Activated T-helper 17 cell treated with anti-CD3 and anti-CD28 coated beads, Interleukin-2, amount 50 U/mL, for 72 hours (primary cell): ENCODE measurements around the gene PCMTD2. TPM values are rescaled to one million over a fixed set of nuclear protein-coding genes. Genes with fewer than 3 reads are reported as not detected.
"Not testable (repeated sequence)": the region's sequence is repeated elsewhere in the genome, so short reads cannot be mapped to it uniquely, and the experiment has no call there.

Source experiments
- ATAC-seq: fragments of 150-1000 bp; cut with Tn5 transposase; replicated peaks from 2 replicates; pipeline ENCODE4 v1.10.0; 2021; ENCODE audit warnings: mild to moderate bottlenecking, moderate library complexity
- H3K27ac Mint-ChIP-seq: one replicate; pipeline ENCODE4 v1.8.0; 2022; ENCODE audit warnings: mixed read lengths
- H3K27me3 Mint-ChIP-seq: one replicate; pipeline ENCODE4 v1.8.0; 2022; ENCODE audit warnings: mixed read lengths
- H3K36me3 Mint-ChIP-seq: one replicate; pipeline ENCODE4 v1.8.0; 2022; ENCODE audit warnings: low read depth, mild to moderate bottlenecking, mixed read lengths
- H3K4me1 Mint-ChIP-seq: one replicate; pipeline ENCODE4 v1.8.0; 2022; ENCODE audit warnings: mixed read lengths
- H3K4me3 Mint-ChIP-seq: one replicate; pipeline ENCODE4 v1.8.0; 2022; ENCODE audit warnings: mild to moderate bottlenecking, mixed read lengths
- H3K9me3 Mint-ChIP-seq: one replicate; pipeline ENCODE4 v1.8.0; 2022; ENCODE audit warnings: mixed read lengths
- total RNA-seq, 2 donors: library from RNA; stranded (reverse); gene quantifications; one replicate each; pipeline ENCODE4 v1.2.3, GENCODE V29; 2022

PCMTD2 gene
- total RNA-seq, 2 donors from 2014 or later, result 29.6 to 37.9 TPM

GRCh38 chr20:64315381-64315780 lies 59.8 kb downstream of the PCMTD2 start:
- not testable (repeated sequence) for ATAC-seq, H3K27me3 Mint-ChIP-seq, H3K27ac Mint-ChIP-seq, H3K4me1 Mint-ChIP-seq, H3K4me3 Mint-ChIP-seq, H3K36me3 Mint-ChIP-seq, H3K9me3 Mint-ChIP-seq

GRCh38 chr20:64315884-64316283 lies 60.3 kb downstream of the PCMTD2 start:
- not testable (repeated sequence) for H3K27me3 Mint-ChIP-seq, ATAC-seq, H3K4me3 Mint-ChIP-seq, H3K27ac Mint-ChIP-seq, H3K4me1 Mint-ChIP-seq, H3K9me3 Mint-ChIP-seq, H3K36me3 Mint-ChIP-seq

- not testable (repeated sequence) for H3K4me3 Mint-ChIP-seq, H3K4me1 Mint-ChIP-seq, H3K9me3 Mint-ChIP-seq, H3K36me3 Mint-ChIP-seq, ATAC-seq, H3K27me3 Mint-ChIP-seq, H3K27ac Mint-ChIP-seq
Observed at GRCh38 chr20:64316415-64317083, 61.0 kb downstream of the PCMTD2 start.

- not testable (repeated sequence) for H3K4me3 Mint-ChIP-seq, H3K36me3 Mint-ChIP-seq, ATAC-seq, H3K27ac Mint-ChIP-seq, H3K4me1 Mint-ChIP-seq, H3K9me3 Mint-ChIP-seq, H3K27me3 Mint-ChIP-seq
Observed at GRCh38 chr20:64317331-64317730, 61.8 kb downstream of the PCMTD2 start.

GRCh38 chr20:64318056-64318455 lies 62.5 kb downstream of the PCMTD2 start:
- not testable (repeated sequence) for H3K36me3 Mint-ChIP-seq, H3K4me1 Mint-ChIP-seq, H3K4me3 Mint-ChIP-seq, ATAC-seq, H3K9me3 Mint-ChIP-seq, H3K27me3 Mint-ChIP-seq, H3K27ac Mint-ChIP-seq

- H3K9me3 Mint-ChIP-seq, ATAC-seq, H3K4me1 Mint-ChIP-seq, H3K4me3 Mint-ChIP-seq, H3K27ac Mint-ChIP-seq, H3K36me3 Mint-ChIP-seq: not testable (repeated sequence)
- peaks cover 27% of the 10 kb centered on the region for H3K27me3 Mint-ChIP-seq
Observed at GRCh38 chr20:64322031-64322789, 66.7 kb downstream of the PCMTD2 start.

Other genes with a start within 250 kb of the PCMTD2 start
- gene C20orf204, start 219.6 kb upstream of the PCMTD2 start, total RNA-seq, result 10 to 100 TPM; 12.8 to 21.5 TPM
- under 1 TPM; 0.13 to 0.22 TPM for gene SOX18, start 206.1 kb upstream of the PCMTD2 start, total RNA-seq
- 10 to 100 TPM; 52.0 to 79.9 TPM for gene TCEA2, start 192.6 kb upstream of the PCMTD2 start, total RNA-seq
- 10 to 100 TPM; 38.6 to 49.4 TPM for gene RGS19, start 176.2 kb upstream of the PCMTD2 start, total RNA-seq
- gene OPRL1, start 175.7 kb upstream of the PCMTD2 start, total RNA-seq, result under 1 TPM; 0.48 to 0.56 TPM
- under 1 TPM in 1 of 2 donors, not detected in 1; 0.71 TPM for gene LKAAEAR1, start 171.3 kb upstream of the PCMTD2 start, total RNA-seq
- gene NPBWR2, start 148.2 kb upstream of the PCMTD2 start, total RNA-seq, result not detected
- gene MYT1, start 91.3 kb upstream of the PCMTD2 start, total RNA-seq, result under 1 TPM in 1 of 2 donors, not detected in 1; 0.16 TPM